Glutamatergic neuron (in vitro differentiated cells): ENCODE results near the gene ETS1. TPM values are rescaled to one million over a fixed set of nuclear protein-coding genes. Genes with fewer than 3 reads are reported as not detected.

Experiments used
- DNase-seq: peaks from one replicate; pipeline ENCODE4 v3.0.0; 2022
- H3K27ac Mint-ChIP-seq: one replicate; pipeline ENCODE4 v1.8.0; 2020; ENCODE audit warnings: mild to moderate bottlenecking, mixed read lengths, inconsistent platforms; ENCODE audit not compliant: unreplicated experiment
- H3K27me3 Mint-ChIP-seq: one replicate; pipeline ENCODE4 v1.8.0; 2020; ENCODE audit warnings: mild to moderate bottlenecking, moderate library complexity, mixed read lengths, inconsistent platforms; ENCODE audit not compliant: unreplicated experiment
- H3K36me3 Mint-ChIP-seq: one replicate; pipeline ENCODE4 v1.8.0; 2020; ENCODE audit warnings: mild to moderate bottlenecking, mixed read lengths, inconsistent platforms; ENCODE audit not compliant: unreplicated experiment
- H3K4me1 Mint-ChIP-seq: one replicate; pipeline ENCODE4 v1.8.0; 2020; ENCODE audit warnings: mild to moderate bottlenecking, low read depth, mixed read lengths, inconsistent platforms; ENCODE audit not compliant: unreplicated experiment
- H3K4me3 Mint-ChIP-seq: one replicate; pipeline ENCODE4 v1.8.0; 2020; ENCODE audit warnings: mild to moderate bottlenecking, mixed read lengths, inconsistent platforms; ENCODE audit not compliant: unreplicated experiment
- H3K9me3 Mint-ChIP-seq: one replicate; pipeline ENCODE4 v1.8.0; 2020; ENCODE audit warnings: mild to moderate bottlenecking, moderate library complexity, mixed read lengths, inconsistent platforms; ENCODE audit not compliant: unreplicated experiment
- total RNA-seq: library from RNA; stranded (reverse); fragmentation: NEBNext Ultra II Directional; extraction: Animal tissue kit (Norgen Biotek cat#: 25700); gene quantifications from one replicate; pipeline ENCODE4 v1.2.1, GENCODE V29; 2021; ENCODE audit not compliant: unreplicated experiment
- TF ChIP-seq, protein P1 (sequence below): fragments of 200-600 bp; sonication (generic); IDR thresholded peaks from one replicate; pipeline ENCODE4 v1.5.0; 2021; ENCODE audit not compliant: partially characterized antibody, unreplicated experiment

ETS1 gene
- total RNA-seq, 1 donor from 2014 or later = 1.0 TPM

DNA sequence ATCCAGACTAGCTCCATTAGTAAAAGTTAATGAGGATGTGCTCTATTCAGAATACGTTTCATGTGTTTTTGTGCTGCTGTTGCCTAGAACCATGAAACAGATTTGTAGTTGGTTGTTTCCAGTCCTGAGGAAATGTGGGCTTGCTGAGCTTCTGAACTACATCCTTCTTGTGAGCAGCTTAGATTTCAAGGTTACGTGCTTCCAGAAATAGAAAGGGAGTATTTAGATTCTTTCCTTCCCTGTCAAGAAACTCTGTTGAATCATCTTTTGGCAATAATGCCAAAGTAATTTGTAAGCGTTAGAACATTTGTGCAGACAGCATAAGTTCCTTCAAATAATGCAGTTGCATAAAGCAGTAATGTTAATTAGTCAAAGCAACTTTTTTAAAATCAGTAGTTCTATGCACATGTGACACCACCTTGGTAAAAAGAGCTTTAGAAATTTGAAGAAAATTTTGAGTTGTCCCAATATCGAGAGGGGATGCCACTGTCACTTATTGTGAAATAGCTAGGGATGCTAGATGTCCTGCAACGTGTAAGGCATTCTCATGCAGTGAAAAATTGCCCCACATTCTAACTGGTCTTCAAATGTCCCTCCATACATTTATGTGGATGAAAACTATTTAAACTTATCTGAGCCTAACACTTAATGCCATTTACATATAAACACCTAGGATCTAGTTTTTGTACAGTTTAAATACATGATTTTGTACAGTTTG, 169.6 kb downstream of the ETS1 start:
- H3K27me3 Mint-ChIP-seq = no peaks in the 10 kb centered on the region
- H3K27ac Mint-ChIP-seq = no peak overlapping the region
- peaks cover 9% of the 10 kb centered on the region for H3K4me1 Mint-ChIP-seq
- H3K36me3 Mint-ChIP-seq = no peaks in the 10 kb centered on the region
- no peak overlapping the region for H3K4me3 Mint-ChIP-seq
- DNase-seq = no peak
- H3K9me3 Mint-ChIP-seq = no peaks in the 10 kb centered on the region
- TF ChIP-seq, protein P1, sequence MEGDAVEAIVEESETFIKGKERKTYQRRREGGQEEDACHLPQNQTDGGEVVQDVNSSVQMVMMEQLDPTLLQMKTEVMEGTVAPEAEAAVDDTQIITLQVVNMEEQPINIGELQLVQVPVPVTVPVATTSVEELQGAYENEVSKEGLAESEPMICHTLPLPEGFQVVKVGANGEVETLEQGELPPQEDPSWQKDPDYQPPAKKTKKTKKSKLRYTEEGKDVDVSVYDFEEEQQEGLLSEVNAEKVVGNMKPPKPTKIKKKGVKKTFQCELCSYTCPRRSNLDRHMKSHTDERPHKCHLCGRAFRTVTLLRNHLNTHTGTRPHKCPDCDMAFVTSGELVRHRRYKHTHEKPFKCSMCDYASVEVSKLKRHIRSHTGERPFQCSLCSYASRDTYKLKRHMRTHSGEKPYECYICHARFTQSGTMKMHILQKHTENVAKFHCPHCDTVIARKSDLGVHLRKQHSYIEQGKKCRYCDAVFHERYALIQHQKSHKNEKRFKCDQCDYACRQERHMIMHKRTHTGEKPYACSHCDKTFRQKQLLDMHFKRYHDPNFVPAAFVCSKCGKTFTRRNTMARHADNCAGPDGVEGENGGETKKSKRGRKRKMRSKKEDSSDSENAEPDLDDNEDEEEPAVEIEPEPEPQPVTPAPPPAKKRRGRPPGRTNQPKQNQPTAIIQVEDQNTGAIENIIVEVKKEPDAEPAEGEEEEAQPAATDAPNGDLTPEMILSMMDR = no peak

DNA sequence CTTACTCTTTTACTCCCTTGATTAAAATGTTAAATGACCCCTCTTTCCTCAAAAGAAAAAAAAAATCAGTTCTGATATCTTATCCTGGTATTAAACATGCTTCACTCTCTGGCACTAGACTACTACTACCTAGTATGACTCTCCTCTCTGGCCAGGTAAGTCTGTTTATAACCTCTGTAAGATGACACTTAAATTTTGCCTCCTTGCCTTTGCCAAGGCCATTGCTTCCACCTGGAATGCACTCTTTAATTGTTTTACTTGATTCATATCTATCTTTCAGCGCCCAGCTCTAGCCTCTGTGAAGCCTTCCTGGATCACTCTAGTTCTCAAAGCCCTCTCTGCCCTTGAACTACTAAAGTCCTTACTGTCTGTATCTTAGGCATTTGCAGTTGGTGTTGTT, 170.4 kb downstream of the ETS1 start:
- DNase-seq = no peak
- TF ChIP-seq, protein P1 = no peak
- no peaks in the 10 kb centered on the region for H3K9me3 Mint-ChIP-seq
- H3K4me1 Mint-ChIP-seq = peaks cover 9% of the 10 kb centered on the region
- H3K27me3 Mint-ChIP-seq = no peaks in the 10 kb centered on the region
- H3K4me3 Mint-ChIP-seq = no peak overlapping the region
- no peak overlapping the region for H3K27ac Mint-ChIP-seq
- no peaks in the 10 kb centered on the region for H3K36me3 Mint-ChIP-seq

DNA sequence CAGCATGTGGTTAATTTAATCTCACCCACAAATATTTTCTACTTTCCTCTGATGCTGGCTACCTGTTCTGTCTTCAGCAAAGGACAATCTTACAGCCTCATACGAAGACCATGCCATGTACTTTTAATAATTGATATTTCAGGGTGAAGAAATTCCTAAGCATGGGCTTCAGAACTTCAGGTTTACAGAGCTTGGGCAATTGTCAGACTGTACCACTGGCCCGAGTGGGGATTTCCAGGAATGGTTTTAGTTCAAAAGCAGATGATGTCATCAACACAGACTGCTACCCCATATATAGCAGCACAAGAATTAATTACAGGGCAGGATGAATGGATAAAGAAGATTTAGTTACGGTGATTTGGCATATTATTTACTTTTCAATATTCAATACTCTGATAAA, 171.8 kb downstream of the ETS1 start:
- TF ChIP-seq, protein P1 = no peak
- DNase-seq = no peak
- Mint-ChIP-seq H3K36me3 (no peaks in the 10 kb centered on the region), H3K9me3 (no peaks in the 10 kb centered on the region), H3K4me3 (no peak overlapping the region), H3K27ac (no peak overlapping the region), H3K27me3 (no peaks in the 10 kb centered on the region), H3K4me1 (peaks cover 9% of the 10 kb centered on the region)

DNA sequence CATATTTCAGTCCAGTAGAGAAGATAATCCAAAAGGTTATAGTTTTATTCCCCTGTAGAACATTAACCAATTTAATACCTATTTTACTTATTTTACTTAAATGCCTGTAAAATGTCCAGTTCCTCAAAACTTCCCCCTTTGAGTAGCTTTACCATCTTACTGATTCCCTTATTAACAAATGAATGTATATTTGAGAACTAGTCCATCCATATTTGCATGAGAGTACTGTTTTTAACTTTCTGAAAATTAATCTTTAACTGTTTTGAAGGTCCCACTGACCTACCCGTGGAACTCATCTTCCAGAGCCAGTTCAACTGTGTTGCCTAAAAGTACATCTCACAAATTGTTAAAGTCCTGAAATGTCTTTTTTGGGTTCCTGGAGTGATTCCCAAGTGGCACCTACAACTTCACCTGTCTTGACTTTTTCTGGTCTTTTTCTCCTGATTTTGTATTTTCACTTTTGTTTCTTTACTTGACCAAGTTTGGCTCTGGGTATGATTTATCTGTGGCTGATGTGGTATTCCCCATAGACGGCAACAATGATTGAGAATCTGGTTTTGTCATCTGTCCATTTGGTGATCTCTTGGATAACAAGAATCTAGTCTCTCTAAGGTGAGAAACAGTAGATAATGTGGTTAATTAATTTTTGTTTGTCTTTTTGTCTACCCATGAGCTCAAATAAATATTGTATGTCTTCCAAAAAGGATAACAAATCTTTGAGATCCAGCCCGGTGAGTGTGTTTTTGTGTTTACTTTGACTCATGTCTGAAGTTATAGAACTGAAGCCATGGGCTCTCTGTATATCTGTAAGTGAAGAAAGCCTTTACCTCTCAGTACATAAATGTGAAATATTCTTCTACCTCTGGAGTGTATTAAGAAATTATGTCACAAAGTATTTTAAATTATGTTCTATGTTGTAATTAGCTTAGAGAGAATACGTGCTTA, 174.2 kb downstream of the ETS1 start:
- Mint-ChIP-seq H3K9me3 (no peaks in the 10 kb centered on the region), H3K27ac (no peak overlapping the region), H3K4me1 (no peaks in the 10 kb centered on the region), H3K4me3 (no peak overlapping the region), H3K36me3 (no peaks in the 10 kb centered on the region), H3K27me3 (no peaks in the 10 kb centered on the region)
- TF ChIP-seq, protein P1 = no peak
- DNase-seq = no peak

DNA sequence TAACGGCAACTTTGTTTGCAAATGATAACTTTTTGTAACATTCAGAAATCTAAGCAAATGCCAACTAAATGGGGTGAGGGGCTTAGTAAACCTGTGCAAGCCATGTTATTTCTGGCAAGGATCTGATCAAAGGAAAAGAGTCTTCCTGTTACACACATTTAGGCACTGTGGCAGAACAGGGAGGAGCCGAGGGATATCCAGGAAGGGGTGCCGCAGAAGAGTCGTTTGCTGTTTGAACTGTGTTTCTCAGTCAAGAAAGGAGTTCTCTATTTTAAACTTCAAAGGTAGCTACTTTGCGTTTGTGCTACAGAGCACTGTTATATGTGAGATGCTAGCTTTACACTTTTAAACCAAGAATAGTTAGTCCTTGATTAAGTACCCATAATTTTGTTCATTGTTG, 175.5 kb downstream of the ETS1 start:
- H3K27me3 Mint-ChIP-seq = no peaks in the 10 kb centered on the region
- H3K27ac Mint-ChIP-seq = no peak overlapping the region
- DNase-seq = no peak
- TF ChIP-seq, protein P1 = no peak
- no peaks in the 10 kb centered on the region for H3K4me1 Mint-ChIP-seq
- H3K9me3 Mint-ChIP-seq = no peaks in the 10 kb centered on the region
- H3K4me3 Mint-ChIP-seq = no peak overlapping the region
- H3K36me3 Mint-ChIP-seq = no peaks in the 10 kb centered on the region
